GM12865 (cell line): ENCODE results near the gene TNFRSF21.

Source experiments
- DNase-seq: peaks from one replicate; pipeline ENCODE4 v3.0.0; 2010; ENCODE audit warnings: low read depth
- H3K4me3 ChIP-seq: 2 replicates; pipeline ENCODE4 v1.5.1; 2011; ENCODE audit warnings: mild to moderate bottlenecking, low read depth, low read length, control low read depth
- TF ChIP-seq, protein P1 (sequence below): IDR thresholded peaks from 2 replicates; pipeline ENCODE4 v1.5.1; 2011; ENCODE audit warnings: low read length, control low read depth, low read depth, inconsistent platforms; ENCODE audit not compliant: insufficient read depth; ENCODE audit errors: missing control alignments

The TNFRSF21 gene

DNA sequence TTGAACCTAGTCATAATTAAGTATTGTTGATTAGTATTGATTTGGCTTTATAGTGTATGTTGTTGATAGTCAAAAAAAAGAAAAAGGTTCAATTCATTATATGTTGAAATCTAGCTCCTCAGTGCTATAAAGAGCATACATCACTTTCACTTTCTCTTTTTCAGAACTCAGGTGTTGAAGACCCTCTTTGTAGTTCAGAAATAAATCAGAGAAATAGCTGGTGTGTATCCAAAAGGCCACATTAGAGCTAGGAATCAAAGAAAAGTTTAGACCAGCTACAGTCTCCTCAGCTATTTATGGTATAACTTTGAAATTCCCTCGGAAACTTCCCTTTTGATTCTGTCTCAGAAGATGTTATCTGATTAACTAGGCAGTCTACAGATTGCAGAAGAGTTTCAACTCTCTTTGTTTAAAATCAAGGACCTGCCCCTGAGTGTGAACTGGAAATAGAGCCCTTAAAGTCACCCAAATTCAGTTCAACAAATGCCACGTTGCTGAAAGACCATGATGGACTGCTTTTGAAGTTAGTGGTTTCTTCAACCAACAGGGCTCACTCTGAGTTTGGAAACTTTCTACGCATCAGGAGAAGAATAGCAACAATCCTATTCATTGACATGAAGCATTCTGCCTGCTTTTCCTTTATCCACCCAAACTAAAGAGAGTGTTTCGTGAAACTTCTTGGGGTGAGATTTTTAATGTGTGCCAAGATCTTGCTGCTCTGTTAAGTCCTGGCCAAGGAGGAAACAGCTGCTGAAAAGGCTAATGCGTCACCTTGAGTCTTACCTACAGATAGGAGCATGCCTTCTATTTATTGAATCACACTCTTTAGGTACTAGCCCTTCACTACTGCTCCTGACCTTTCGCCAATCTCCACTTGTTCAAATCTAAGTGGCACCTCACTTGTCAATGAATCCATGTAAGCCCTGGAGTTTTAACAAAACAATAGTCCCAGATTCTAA, 111.7 kb downstream of the TNFRSF21 start:
- TF ChIP-seq, protein P1, sequence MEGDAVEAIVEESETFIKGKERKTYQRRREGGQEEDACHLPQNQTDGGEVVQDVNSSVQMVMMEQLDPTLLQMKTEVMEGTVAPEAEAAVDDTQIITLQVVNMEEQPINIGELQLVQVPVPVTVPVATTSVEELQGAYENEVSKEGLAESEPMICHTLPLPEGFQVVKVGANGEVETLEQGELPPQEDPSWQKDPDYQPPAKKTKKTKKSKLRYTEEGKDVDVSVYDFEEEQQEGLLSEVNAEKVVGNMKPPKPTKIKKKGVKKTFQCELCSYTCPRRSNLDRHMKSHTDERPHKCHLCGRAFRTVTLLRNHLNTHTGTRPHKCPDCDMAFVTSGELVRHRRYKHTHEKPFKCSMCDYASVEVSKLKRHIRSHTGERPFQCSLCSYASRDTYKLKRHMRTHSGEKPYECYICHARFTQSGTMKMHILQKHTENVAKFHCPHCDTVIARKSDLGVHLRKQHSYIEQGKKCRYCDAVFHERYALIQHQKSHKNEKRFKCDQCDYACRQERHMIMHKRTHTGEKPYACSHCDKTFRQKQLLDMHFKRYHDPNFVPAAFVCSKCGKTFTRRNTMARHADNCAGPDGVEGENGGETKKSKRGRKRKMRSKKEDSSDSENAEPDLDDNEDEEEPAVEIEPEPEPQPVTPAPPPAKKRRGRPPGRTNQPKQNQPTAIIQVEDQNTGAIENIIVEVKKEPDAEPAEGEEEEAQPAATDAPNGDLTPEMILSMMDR = no peak
- peak overlapping the region; percentile 39 for H3K4me3 ChIP-seq
- no peak for DNase-seq

DNA sequence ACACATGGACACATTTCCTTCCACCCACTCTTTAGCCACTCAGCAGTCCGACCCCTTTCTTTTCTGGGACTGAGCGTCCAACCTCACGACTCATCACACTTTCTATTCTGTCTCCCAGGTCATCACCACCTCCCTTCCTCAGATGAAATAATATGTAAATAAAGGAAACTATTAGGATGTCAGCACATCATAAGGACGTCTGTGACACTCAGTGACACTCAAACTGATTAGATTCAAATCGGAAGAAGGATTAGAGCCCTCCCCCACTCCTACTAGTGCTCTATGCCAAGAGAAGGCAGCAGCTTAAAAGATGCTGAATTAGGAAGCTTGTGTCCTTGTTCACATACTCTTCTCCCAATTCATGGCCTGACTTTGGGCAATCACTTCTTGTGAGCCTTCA, 113.6 kb downstream of the TNFRSF21 start:
- no peak for DNase-seq
- TF ChIP-seq, protein P1 = no peak
- H3K4me3 ChIP-seq = no peak overlapping the region

DNA sequence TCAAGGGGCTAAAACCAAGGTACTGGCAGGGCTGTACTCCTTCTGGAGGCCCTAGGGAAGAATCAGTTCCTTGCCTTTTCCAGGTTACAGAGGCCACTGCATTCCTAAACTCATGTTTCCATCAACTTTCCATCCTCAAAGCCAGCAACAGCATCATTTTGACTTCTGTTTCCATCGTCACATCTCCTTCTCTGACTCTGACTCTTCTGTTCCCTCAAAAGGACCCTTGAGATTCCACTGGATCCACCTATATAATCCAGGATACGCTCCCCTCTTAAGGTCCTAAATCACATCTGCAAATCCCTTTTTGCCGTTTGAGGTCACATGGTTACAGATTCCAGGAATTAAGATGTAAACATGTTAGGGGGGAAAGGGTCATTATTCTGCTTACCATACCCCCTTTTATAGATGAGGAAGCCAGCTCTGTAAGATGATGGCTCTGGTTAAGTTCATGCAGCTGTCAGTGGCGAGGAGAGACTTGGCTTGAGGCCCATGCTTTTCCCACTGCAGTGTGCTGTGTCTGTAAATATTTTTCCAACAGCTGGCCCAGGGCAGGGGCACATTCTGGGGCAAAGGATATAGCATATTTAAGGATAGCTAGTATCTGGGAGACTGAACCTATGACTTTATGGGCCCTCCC, 114.6 kb downstream of the TNFRSF21 start:
- no peak for DNase-seq
- TF ChIP-seq, protein P1 = no peak
- no peak overlapping the region for H3K4me3 ChIP-seq

DNA sequence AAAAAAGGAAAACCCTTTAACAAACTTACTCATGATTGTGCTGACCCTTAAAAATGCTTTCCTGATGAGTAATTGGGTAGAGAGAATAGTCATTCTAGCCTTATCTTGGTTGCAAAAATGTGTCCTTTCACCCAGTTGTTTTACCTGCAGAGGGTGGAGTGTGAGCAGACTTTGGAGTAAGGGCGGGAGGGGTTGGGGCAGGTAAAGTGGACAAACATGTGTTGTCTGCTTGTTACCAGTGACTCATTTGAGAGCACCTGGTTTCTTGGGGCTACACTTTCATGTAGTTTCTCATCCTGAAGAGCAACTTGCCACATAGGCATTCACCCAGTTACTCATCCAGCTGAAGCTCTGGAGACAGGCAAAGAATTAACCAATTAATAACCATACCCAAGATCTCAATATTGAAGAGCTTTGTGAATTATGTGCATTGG, 121.1 kb downstream of the TNFRSF21 start:
- TF ChIP-seq, protein P1 = no peak
- DNase-seq = no peak

DNA sequence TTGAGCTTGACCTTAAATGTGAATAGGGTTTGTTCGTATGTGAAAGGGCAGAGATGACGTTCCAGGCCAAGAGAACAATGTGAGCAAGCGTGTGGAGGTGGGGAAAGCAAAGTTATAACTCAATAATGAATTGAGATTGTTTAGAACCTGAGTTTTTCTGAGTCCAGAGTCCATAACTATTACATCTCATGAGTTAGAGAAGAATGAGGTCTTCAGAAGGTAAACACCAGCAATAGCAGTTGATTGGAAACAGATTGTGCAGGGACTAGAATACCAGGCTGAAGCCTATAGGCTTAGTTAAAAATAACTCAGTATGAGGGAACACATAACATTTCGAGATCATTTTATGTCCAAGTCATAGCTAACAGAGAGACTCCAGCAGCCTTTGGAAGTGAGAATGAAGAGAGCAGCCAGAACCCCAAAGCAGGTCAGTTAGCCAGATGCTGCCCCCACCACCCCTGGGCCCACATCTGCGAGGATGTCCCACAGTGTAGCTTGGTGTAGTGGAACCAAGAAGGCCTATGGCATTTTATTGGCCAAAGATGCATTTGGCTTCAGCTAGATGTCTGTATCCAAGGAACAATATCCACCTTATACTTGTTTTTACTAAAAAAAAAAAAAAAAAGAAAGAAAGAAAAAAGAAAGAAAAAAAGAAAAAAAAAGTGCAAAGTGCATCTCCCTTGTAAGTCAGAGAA, 121.7 kb downstream of the TNFRSF21 start:
- no peak overlapping the region for H3K4me3 ChIP-seq
- TF ChIP-seq, protein P1 = no peak
- DNase-seq = no peak

More for the DNA sequence above, 121.1 kb downstream of the TNFRSF21 start:
- H3K4me3 ChIP-seq = no peak overlapping the region

DNA sequence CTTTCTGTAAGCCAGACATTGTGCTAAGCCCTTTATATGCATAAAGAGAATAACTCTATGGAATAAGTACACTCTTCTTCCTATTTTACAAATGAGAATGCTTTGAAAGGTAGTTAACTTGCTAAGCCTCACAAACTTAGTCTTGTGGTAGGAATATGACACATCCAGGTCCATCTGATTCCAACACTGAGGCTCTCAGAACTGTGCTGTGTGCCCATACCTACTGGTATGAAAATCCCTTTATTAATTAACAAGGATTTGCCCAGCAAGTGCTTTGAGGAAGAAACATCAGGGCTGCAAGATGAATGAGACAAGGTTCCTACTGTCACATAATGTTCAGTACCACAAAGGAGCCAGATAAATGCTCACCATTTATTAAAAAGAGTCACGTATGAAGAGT, 122.6 kb downstream of the TNFRSF21 start:
- H3K4me3 ChIP-seq = no peak overlapping the region
- DNase-seq = no peak
- TF ChIP-seq, protein P1 = no peak
